Astrocyte (in vitro differentiated cells and primary cell): ENCODE measurements around the gene PLAGL2. TPM values are rescaled to one million over a fixed set of nuclear protein-coding genes. Genes with fewer than 3 reads are reported as not detected.

ENCODE experiments used
- DNase-seq: peaks from one replicate; pipeline ENCODE4 v3.0.0-alpha.2; 2010; ENCODE audit warnings: low read depth
- FAIRE-seq: peaks from 2 replicates; lab custom pipeline; 2011; peaks lifted over from hg19 to GRCh38; lab: Jason Lieb, UNC
- H2AFZ ChIP-seq: 2 replicates; pipeline ENCODE4 v1.6.0; 2012; ENCODE audit warnings: low read depth, low read length, inconsistent platforms
- H3K27ac ChIP-seq: 2 replicates; pipeline ENCODE4 v1.5.1; 2011; ENCODE audit warnings: low read depth, low read length, inconsistent platforms
- H3K27me3 ChIP-seq: 2 replicates; pipeline ENCODE4 v1.6.0; 2011; ENCODE audit warnings: low read length, inconsistent platforms; ENCODE audit not compliant: insufficient read depth
- H3K36me3 ChIP-seq: 2 replicates; pipeline ENCODE4 v1.5.1; 2011; ENCODE audit warnings: low read length, inconsistent platforms; ENCODE audit not compliant: insufficient read depth
- H3K4me1 ChIP-seq: 2 replicates; pipeline ENCODE4 v1.5.1; 2011; ENCODE audit warnings: low read length, inconsistent platforms; ENCODE audit not compliant: insufficient read depth
- H3K4me2 ChIP-seq: 2 replicates; pipeline ENCODE4 v1.6.0; 2012; ENCODE audit warnings: low read length, inconsistent platforms
- H3K4me3 ChIP-seq: 2 replicates; pipeline ENCODE4 v1.5.1; 2011; ENCODE audit warnings: low read depth, mild to moderate bottlenecking, low read length, inconsistent platforms; ENCODE audit not compliant: insufficient read depth
- H3K79me2 ChIP-seq: 2 replicates; pipeline ENCODE4 v1.6.0; 2012; ENCODE audit warnings: mild to moderate bottlenecking, low read length, inconsistent platforms; ENCODE audit not compliant: insufficient read depth
- H3K9ac ChIP-seq: 2 replicates; pipeline ENCODE4 v1.6.0; 2012; ENCODE audit warnings: mild to moderate bottlenecking, low read length, inconsistent platforms
- H3K9me3 ChIP-seq: 2 replicates; pipeline ENCODE4 v1.5.1; 2012; ENCODE audit warnings: low read depth, mild to moderate bottlenecking, low read length, inconsistent platforms; ENCODE audit not compliant: insufficient read depth
- H4K20me1 ChIP-seq: 2 replicates; pipeline ENCODE4 v1.6.0; 2012; ENCODE audit warnings: low read length, inconsistent platforms; ENCODE audit not compliant: insufficient read depth
- H3K27ac Mint-ChIP-seq: one replicate; pipeline ENCODE4 v1.8.0; 2021; ENCODE audit warnings: mild to moderate bottlenecking, mixed read lengths; ENCODE audit not compliant: unreplicated experiment
- H3K27me3 Mint-ChIP-seq: one replicate; pipeline ENCODE4 v1.8.0; 2021; ENCODE audit warnings: low read depth, mixed read lengths; ENCODE audit not compliant: unreplicated experiment
- H3K36me3 Mint-ChIP-seq: one replicate; pipeline ENCODE4 v1.8.0; 2021; ENCODE audit warnings: low read depth, mixed read lengths; ENCODE audit not compliant: unreplicated experiment
- H3K4me1 Mint-ChIP-seq: one replicate; pipeline ENCODE4 v1.8.0; 2021; ENCODE audit warnings: low read depth, mixed read lengths; ENCODE audit not compliant: unreplicated experiment
- H3K4me3 Mint-ChIP-seq: one replicate; pipeline ENCODE4 v1.8.0; 2021; ENCODE audit warnings: mild to moderate bottlenecking, moderate library complexity, mixed read lengths; ENCODE audit not compliant: unreplicated experiment
- H3K9me3 Mint-ChIP-seq: one replicate; pipeline ENCODE4 v1.8.0; 2021; ENCODE audit warnings: mild to moderate bottlenecking, mixed read lengths; ENCODE audit not compliant: unreplicated experiment
- CTCF ChIP-seq: IDR thresholded peaks from 2 replicates; pipeline ENCODE4 v1.5.1; 2011; ENCODE audit warnings: low read depth, mild to moderate bottlenecking, inconsistent platforms, low read length, moderate library complexity; ENCODE audit not compliant: insufficient read depth
- EZH2 ChIP-seq: IDR thresholded peaks from 2 replicates; pipeline ENCODE4 v1.6.1; 2012; ENCODE audit warnings: mild to moderate bottlenecking, low read length, inconsistent platforms; ENCODE audit not compliant: insufficient read depth
- total RNA-seq: library from RNA; stranded (reverse); gene quantifications from 2 replicates; pipeline ENCODE4 v1.2.1, GENCODE V29; 2021

PLAGL2 gene
- total RNA-seq, 1 donor from 2014 or later, result 15.3 TPM

GRCh38 chr20:32155017-32155981 lies 52.2 kb downstream of the PLAGL2 start:
- Histone ChIP-seq H3K9ac (peak overlapping the region; percentile 53), H3K27ac (peak overlapping the region; percentile 66), H3K79me2 (no peaks in the 10 kb centered on the region), H3K27me3 (no peaks in the 10 kb centered on the region), H2AFZ (no peak overlapping the region), H4K20me1 (peaks cover 11% of the 10 kb centered on the region), H3K4me1 (peaks cover 11% of the 10 kb centered on the region), H3K9me3 (no peaks in the 10 kb centered on the region), H3K36me3 (peaks cover 29% of the 10 kb centered on the region), H3K4me2 (peak overlapping the region; percentile 19), H3K4me3 (no peak overlapping the region)
- DNase-seq, result peak; percentile 62
- peaks cover 14% of the 10 kb centered on the region for H3K4me1 Mint-ChIP-seq
- peak overlapping the region; percentile 8 for H3K4me3 Mint-ChIP-seq
- H3K9me3 Mint-ChIP-seq, result no peaks in the 10 kb centered on the region
- no peak for FAIRE-seq
- H3K27ac Mint-ChIP-seq, result peak overlapping the region; percentile 93
- H3K27me3 Mint-ChIP-seq, result no peaks in the 10 kb centered on the region
- H3K36me3 Mint-ChIP-seq, result peaks cover 34% of the 10 kb centered on the region
- TF ChIP-seq EZH2 (no peak), CTCF (no peak)

- peaks cover 20% of the 10 kb centered on the region for H3K4me1 Mint-ChIP-seq
- H4K20me1 ChIP-seq, result peaks cover 11% of the 10 kb centered on the region
- H3K36me3 ChIP-seq, result peaks cover 31% of the 10 kb centered on the region
- no peaks in the 10 kb centered on the region for H3K27me3 Mint-ChIP-seq
- no peak overlapping the region for H3K4me3 Mint-ChIP-seq
- H3K27me3 ChIP-seq, result no peaks in the 10 kb centered on the region
- H3K4me2 ChIP-seq, result no peak overlapping the region
- peaks cover 34% of the 10 kb centered on the region for H3K36me3 Mint-ChIP-seq
- no peaks in the 10 kb centered on the region for H3K9me3 Mint-ChIP-seq
- TF ChIP-seq CTCF (no peak), EZH2 (no peak)
- H3K79me2 ChIP-seq, result no peaks in the 10 kb centered on the region
- no peak overlapping the region for H3K4me3 ChIP-seq
- H3K4me1 ChIP-seq, result peaks cover 11% of the 10 kb centered on the region
- H2AFZ ChIP-seq, result no peak overlapping the region
- H3K9me3 ChIP-seq, result no peaks in the 10 kb centered on the region
- no peak for DNase-seq
- FAIRE-seq, result no peak
- no peak overlapping the region for H3K9ac ChIP-seq
- no peak overlapping the region for H3K27ac Mint-ChIP-seq
- no peak overlapping the region for H3K27ac ChIP-seq
These were observed 53.8 kb downstream of the PLAGL2 start for GRCh38 chr20:32153771-32154170.
